ENCODE results near the gene PARVB. TPM values are rescaled to one million over a fixed set of nuclear protein-coding genes. Genes with fewer than 3 reads are reported as not detected.

The PARVB gene
- total and polyA plus RNA-seq, 11 donors: 54.9 to 172 (median 95.8) TPM

DNA sequence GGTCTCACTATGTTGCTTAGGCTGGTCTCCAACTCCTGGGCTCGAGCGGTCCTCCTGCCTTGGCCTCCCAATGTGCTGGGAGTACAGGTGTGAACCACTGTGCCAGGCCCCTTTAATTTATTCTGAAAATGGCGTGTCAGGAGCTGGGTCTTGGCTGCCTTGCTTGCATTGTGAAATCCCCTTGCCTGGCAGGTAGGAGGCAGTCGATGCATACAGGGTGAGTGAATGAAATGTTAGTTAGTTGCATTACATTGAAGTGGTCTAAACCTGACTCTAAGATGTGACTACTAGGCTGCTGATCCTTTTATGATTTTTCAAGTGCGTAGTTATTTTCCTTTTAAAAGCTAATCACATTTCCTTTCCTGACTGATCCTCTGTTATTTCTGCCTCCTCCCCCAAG lies 42.9 kb downstream of the PARVB start:
- H3K4me3 ChIP-seq: no peak overlapping the region
- 84 to 94% (median 88%) methylated on average over 5 of the region's 5 CpGs for WGBS, 4 donors
- TF ChIP-seq POLR2A (IDR thresholded peaks at IDR 0.05): no peak
- TF ChIP-seq, protein P1, sequence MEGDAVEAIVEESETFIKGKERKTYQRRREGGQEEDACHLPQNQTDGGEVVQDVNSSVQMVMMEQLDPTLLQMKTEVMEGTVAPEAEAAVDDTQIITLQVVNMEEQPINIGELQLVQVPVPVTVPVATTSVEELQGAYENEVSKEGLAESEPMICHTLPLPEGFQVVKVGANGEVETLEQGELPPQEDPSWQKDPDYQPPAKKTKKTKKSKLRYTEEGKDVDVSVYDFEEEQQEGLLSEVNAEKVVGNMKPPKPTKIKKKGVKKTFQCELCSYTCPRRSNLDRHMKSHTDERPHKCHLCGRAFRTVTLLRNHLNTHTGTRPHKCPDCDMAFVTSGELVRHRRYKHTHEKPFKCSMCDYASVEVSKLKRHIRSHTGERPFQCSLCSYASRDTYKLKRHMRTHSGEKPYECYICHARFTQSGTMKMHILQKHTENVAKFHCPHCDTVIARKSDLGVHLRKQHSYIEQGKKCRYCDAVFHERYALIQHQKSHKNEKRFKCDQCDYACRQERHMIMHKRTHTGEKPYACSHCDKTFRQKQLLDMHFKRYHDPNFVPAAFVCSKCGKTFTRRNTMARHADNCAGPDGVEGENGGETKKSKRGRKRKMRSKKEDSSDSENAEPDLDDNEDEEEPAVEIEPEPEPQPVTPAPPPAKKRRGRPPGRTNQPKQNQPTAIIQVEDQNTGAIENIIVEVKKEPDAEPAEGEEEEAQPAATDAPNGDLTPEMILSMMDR (IDR thresholded peaks at IDR 0.05): no peak
- no peak for DNase-seq
- H3K36me3 ChIP-seq: no peaks in the 10 kb centered on the region
- intact Hi-C loops (cut with DNase I): loop anchor here in 1 of 10 donors (5.0 kb wide), 1 partner anchor 40 kb away; no protein-coding TSS in a partner anchor
- peak overlapping the region in 3 of 12 donors; percentile 25 to 66 (median 43) for H3K27ac ChIP-seq
- H3K4me1 ChIP-seq: peaks cover 0 to 49% (median 21%) of the 10 kb centered on the region in 12 donors
- no peak for ATAC-seq
- H3K27me3 ChIP-seq: no peaks in the 10 kb centered on the region
- no peaks in the 10 kb centered on the region for H3K9me3 ChIP-seq

DNA sequence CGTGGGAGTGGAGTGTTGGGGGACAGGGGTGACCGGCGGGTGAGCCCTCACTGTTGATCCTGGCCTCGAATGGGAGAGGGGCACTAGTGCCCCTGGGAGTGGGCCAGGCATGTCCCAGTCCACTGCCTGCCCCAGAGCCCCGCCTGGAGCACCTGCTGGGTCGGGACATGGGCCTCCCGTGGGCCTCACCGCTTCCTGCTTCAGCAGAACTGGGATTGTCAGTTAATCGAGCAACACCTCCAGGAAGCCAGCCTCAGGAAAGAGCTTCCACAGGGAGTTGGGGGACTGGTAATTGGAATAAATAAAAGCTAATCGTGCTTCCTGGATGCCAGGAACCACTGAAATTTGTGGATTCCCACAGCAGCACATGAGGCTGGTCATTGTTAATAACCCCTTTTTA lies 43.8 kb downstream of the PARVB start:
- ATAC-seq (peak in 2 of 4 donors; percentile 15 to 63), DNase-seq (no peak)
- Histone ChIP-seq H3K9me3 (no peaks in the 10 kb centered on the region), H3K27me3 (no peaks in the 10 kb centered on the region), H3K36me3 (no peaks in the 10 kb centered on the region), H3K27ac (peak overlapping the region in 11 of 12 donors; percentile 13 to 66 (median 52)), H3K4me3 (no peak overlapping the region), H3K4me1 (peaks cover 0 to 48% (median 21%) of the 10 kb centered on the region in 12 donors)
- intact Hi-C loops (cut with DNase I): loop anchor here in 1 of 10 donors (5.0 kb wide), 1 partner anchor 41 kb away; no protein-coding TSS in a partner anchor
- TF ChIP-seq, protein P1 (IDR thresholded peaks at IDR 0.05): no peak
- no peak for TF ChIP-seq POLR2A (IDR thresholded peaks at IDR 0.05)
- 62 to 76% (median 73%) methylated on average over 10 of the region's 10 CpGs for WGBS, 4 donors

DNA sequence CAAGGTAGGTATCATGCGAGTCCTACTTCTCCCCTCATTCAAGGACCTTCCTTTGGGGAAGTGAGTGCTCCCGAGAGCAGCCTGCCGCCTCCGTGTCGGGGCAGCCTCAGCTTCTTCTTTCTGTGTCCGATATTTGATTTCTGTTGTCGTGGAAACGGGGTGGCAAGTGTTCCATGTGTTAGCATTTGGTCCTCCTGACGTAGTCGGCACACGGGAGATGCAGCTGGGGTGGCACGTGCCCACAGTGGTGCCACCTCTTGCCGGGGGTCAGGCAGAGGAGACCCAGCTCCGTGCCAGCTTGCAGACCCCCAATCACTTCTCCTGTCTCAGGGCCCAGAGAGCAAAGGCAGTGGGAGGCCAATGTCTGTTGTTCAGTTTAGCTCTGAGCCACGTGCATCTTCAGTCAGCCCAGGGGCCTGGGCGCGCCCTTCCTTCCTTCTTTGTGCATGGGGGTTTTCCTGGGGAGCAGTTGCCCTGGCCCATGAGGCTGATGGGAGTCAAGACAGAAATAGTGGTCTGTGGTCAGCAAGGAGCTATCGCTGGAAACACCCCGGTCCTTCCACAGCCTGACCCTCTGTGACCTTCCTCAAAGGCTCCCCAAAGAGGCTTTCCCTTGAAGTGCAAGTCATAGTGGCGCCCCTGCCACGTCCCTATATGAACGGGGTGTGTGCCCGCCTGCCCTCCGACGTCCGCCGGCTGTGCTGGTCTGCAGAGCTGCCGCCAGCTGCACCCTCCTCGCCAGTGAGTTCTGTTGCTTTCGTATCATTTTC lies 44.5 kb downstream of the PARVB start:
- Histone ChIP-seq H3K4me1 (peaks cover 0 to 47% (median 21%) of the 10 kb centered on the region in 12 donors), H3K9me3 (no peaks in the 10 kb centered on the region), H3K27ac (peak overlapping the region in 11 of 12 donors; percentile 13 to 66 (median 52)), H3K4me3 (no peak overlapping the region), H3K36me3 (no peaks in the 10 kb centered on the region), H3K27me3 (no peaks in the 10 kb centered on the region)
- intact Hi-C loops (cut with DNase I): loop anchor here in 1 of 10 donors (5.0 kb wide), 1 partner anchor 41 kb away; no protein-coding TSS in a partner anchor
- DNase-seq (peak in 2 of 5 donors; percentile 39 to 62), ATAC-seq (peak; percentile 25 to 64 (median 53))
- WGBS, 4 donors: 69 to 74% (median 71%) methylated on average over 29 to 30 of the region's 30 CpGs
- no peak for TF ChIP-seq POLR2A (IDR thresholded peaks at IDR 0.05)
- TF ChIP-seq, protein P1 (IDR thresholded peaks at IDR 0.05): no peak

DNA sequence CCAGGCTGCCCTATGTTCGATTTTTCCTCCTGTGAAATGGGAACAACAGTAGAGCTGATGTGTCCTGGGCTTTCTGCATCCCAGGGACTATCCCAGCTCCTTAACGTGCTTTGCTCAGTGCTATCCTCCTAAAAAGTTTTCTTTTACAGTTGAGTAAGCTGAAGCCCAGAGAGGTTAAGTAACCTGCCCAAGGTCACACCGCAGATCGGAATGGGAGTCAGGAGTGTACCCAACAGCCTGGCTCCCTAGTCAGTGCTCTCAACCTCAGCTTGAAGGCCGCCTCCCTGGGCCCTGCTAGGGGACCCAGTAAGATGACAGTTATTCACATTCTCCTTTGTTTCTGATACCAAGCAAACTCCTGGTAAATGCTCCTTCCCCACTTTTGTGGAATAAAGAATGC lies 45.9 kb downstream of the PARVB start:
- peaks cover 0 to 52% (median 21%) of the 10 kb centered on the region in 12 donors for H3K4me1 ChIP-seq

More for the DNA sequence above, 45.9 kb downstream of the PARVB start:
- H3K27me3 ChIP-seq: no peaks in the 10 kb centered on the region
- H3K9me3 ChIP-seq: no peaks in the 10 kb centered on the region
- ATAC-seq (no peak), DNase-seq (no peak)
- 90 to 97% (median 95%) methylated on average over 5 of the region's 5 CpGs for WGBS, 4 donors
- H3K36me3 ChIP-seq: no peaks in the 10 kb centered on the region
- intact Hi-C loops (cut with DNase I): loop anchor here in 1 of 10 donors (5.0 kb wide), 1 partner anchor 43 kb away; no protein-coding TSS in a partner anchor
- H3K27ac ChIP-seq: no peak overlapping the region
- TF ChIP-seq POLR2A (IDR thresholded peaks at IDR 0.05): no peak
- TF ChIP-seq, protein P1 (IDR thresholded peaks at IDR 0.05): no peak
- H3K4me3 ChIP-seq: no peak overlapping the region
